PFSK-1 (cell line): ENCODE results near the gene NACC2.

Source experiments
- POLR2AphosphoS5 ChIP-seq: IDR thresholded peaks from 2 replicates; pipeline ENCODE4 v1.6.1; 2012; ENCODE audit warnings: low read depth, mild to moderate bottlenecking, control low read depth, low read length, moderate library complexity
- REST ChIP-seq, 2 experiments: IDR thresholded peaks; 2 replicates each; pipeline versions ENCODE4 v1.6.1 to v1.8.0; 2011 to 2012; ENCODE audit warnings: low read depth in 2 of 2, low read length in 2 of 2, control low read depth in 1 of 2, inconsistent platforms in 1 of 2, mild to moderate bottlenecking in 1 of 2, moderate library complexity in 1 of 2; ENCODE audit not compliant: insufficient read depth in 1 of 2
- SIN3A ChIP-seq: IDR thresholded peaks from 2 replicates; pipeline ENCODE4 v1.6.1; 2012; ENCODE audit warnings: mild to moderate bottlenecking, low read length, moderate library complexity, borderline replicate concordance; ENCODE audit not compliant: insufficient read depth
- TAF1 ChIP-seq: IDR thresholded peaks from 2 replicates; pipeline ENCODE4 v1.6.1; 2012; ENCODE audit warnings: low read length, control low read depth, borderline replicate concordance; ENCODE audit not compliant: insufficient read depth

GRCh38 chr9:136119883-136120393 lies 24.8 kb upstream of the NACC2 start:
- TF ChIP-seq TAF1, result no peak
- no peak for TF ChIP-seq REST (IDR thresholded peaks at IDR 0.05; ENCODE audit: insufficient read depth in 1 of 2, low read depth in 2 of 2, low read length in 2 of 2)
- TF ChIP-seq POLR2AphosphoS5, result no peak
- no peak for TF ChIP-seq SIN3A
